Tibial nerve (tissue), 4 donors: Measurements from ENCODE around the gene KDM2A.

Experiments
- CTCF ChIP-seq, 5 experiments: fragments of 200-600 bp in 3 of 5; fragments of 450-650 bp in 2 of 5; sonication (generic) in 3 of 5; IDR thresholded peaks; one replicate each; pipeline ENCODE4 v1.5.1; 2016 to 2019; ENCODE audit warnings: antibody characterized with exemption in 5 of 5, mild to moderate bottlenecking in 3 of 5, moderate library complexity in 2 of 5
- EP300 ChIP-seq, 2 donors: sonication (generic); formaldehyde crosslinking; IDR thresholded peaks; one replicate each; pipeline ENCODE4 v1.6.1; 2017; ENCODE audit warnings: antibody characterized with exemption in 2 of 2, mild to moderate bottlenecking in 1 of 2
- POLR2A ChIP-seq, 2 donors: fragments of 450-650 bp; IDR thresholded peaks; one replicate each; pipeline ENCODE4 v1.6.1; 2017; ENCODE audit warnings: antibody characterized with exemption in 2 of 2, mild to moderate bottlenecking in 2 of 2, moderate library complexity in 2 of 2

- TF ChIP-seq CTCF (IDR thresholded peaks at IDR 0.05), result no peak
- no peak for TF ChIP-seq POLR2A (IDR thresholded peaks at IDR 0.05)
- no peak for TF ChIP-seq EP300 (IDR thresholded peaks at IDR 0.05)
Measured at GRCh38 chr11:67293090-67293489, 174.0 kb downstream of the KDM2A start.
